Loucy (cell line): ENCODE results near the gene ALK.

Experiments
- H2AFZ ChIP-seq: fragments of 200-600 bp; sonication (generic); 2 replicates; pipeline ENCODE4 v1.6.0; 2016; ENCODE audit warnings: antibody characterized with exemption, mild to moderate bottlenecking, low read length, moderate library complexity
- H3F3A ChIP-seq: fragments of 200-600 bp; 2 replicates; pipeline ENCODE4 v1.6.0; 2016; ENCODE audit warnings: antibody characterized with exemption, low read depth, mild to moderate bottlenecking
- H3K27me3 ChIP-seq: fragments of 200-600 bp; sonication (generic); 2 replicates; pipeline ENCODE4 v1.6.1; 2014; ENCODE audit warnings: low read length, mild to moderate bottlenecking; ENCODE audit not compliant: insufficient read depth, poor library complexity, severe bottlenecking
- H3K36me3 ChIP-seq: fragments of 200-600 bp; sonication (generic); 2 replicates; pipeline ENCODE4 v1.6.1; 2016; ENCODE audit warnings: low read length; ENCODE audit not compliant: insufficient read depth
- H3K4me1 ChIP-seq: fragments of 200-600 bp; sonication (generic); 2 replicates; pipeline ENCODE4 v1.5.1; 2014; ENCODE audit warnings: low read length, mild to moderate bottlenecking; ENCODE audit not compliant: insufficient read depth, poor library complexity, severe bottlenecking
- H3K4me2 ChIP-seq: fragments of 200-600 bp; sonication (generic); 2 replicates; pipeline ENCODE4 v1.6.0; 2014; ENCODE audit warnings: antibody characterized with exemption, low read length, low read depth, mild to moderate bottlenecking; ENCODE audit not compliant: poor library complexity, severe bottlenecking
- H3K4me3 ChIP-seq: fragments of 200-600 bp; sonication (generic); 2 replicates; pipeline ENCODE4 v1.5.1; 2014; ENCODE audit warnings: low read length, mild to moderate bottlenecking, mixed read lengths; ENCODE audit not compliant: poor library complexity, severe bottlenecking
- H3K79me2 ChIP-seq: fragments of 200-600 bp; sonication (generic); 2 replicates; pipeline ENCODE4 v1.6.1; 2014; ENCODE audit warnings: low read length; ENCODE audit not compliant: insufficient read depth
- H3K9ac ChIP-seq: fragments of 200-600 bp; sonication (generic); 2 replicates; pipeline ENCODE4 v1.6.0; 2014; ENCODE audit warnings: mild to moderate bottlenecking, low read depth, low read length, moderate library complexity; ENCODE audit not compliant: poor library complexity, severe bottlenecking
- H3K9me2 ChIP-seq: fragments of 200-600 bp; sonication (generic); replicated peaks from 2 replicates; pipeline ENCODE4 v1.6.1; 2016; ENCODE audit warnings: low read depth, low read length, mixed read lengths
- H3K9me3 ChIP-seq: fragments of 200-600 bp; sonication (generic); 2 replicates; pipeline ENCODE4 v1.6.1; 2014; ENCODE audit warnings: mild to moderate bottlenecking, antibody characterized with exemption, low read length, low read depth; ENCODE audit not compliant: insufficient read depth
- H4K20me1 ChIP-seq: fragments of 200-600 bp; sonication (generic); 2 replicates; pipeline ENCODE4 v1.6.0; 2014; ENCODE audit warnings: antibody characterized with exemption, low read length, mild to moderate bottlenecking; ENCODE audit not compliant: insufficient read depth, poor library complexity, severe bottlenecking
- EZH2phosphoT487 ChIP-seq: fragments of 200-600 bp; IDR thresholded peaks from 2 replicates; pipeline ENCODE4 v1.6.1; 2018; ENCODE audit warnings: antibody characterized with exemption, mild to moderate bottlenecking, moderate library complexity, borderline replicate concordance
- TF ChIP-seq, protein P1 (sequence below): fragments of 200-600 bp; sonication (generic); conservative IDR thresholded peaks from 2 replicates; pipeline ENCODE4 v1.5.1; 2014; ENCODE audit warnings: mild to moderate bottlenecking, antibody characterized with exemption, low read length

The ALK gene

DNA sequence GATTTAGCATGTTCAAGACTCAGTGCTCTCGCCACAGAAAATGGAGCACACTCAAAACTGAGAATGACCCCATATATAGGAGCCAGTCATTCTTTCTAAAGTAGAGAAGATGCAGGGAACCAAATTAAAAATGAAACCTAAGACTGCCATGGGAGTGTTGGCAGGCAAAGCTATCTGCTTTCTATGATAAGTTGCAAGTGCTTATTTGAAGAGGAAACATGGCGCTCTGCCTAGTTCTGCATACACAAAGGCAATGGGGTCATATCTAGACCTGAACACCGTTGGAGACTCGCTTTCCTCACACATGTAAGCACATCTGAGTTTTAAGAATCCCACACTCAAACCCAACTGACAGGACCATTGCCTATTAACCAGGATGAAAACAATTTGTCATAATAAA lies 292.5 kb downstream of the ALK start:
- Histone ChIP-seq H3K4me1 (no peaks in the 10 kb centered on the region), H3K36me3 (no peaks in the 10 kb centered on the region), H2AFZ (no peak overlapping the region), H3F3A (no peaks in the 10 kb centered on the region), H3K27me3 (peaks cover 66% of the 10 kb centered on the region), H4K20me1 (no peaks in the 10 kb centered on the region), H3K9ac (no peak overlapping the region), H3K9me3 (no peaks in the 10 kb centered on the region), H3K79me2 (no peaks in the 10 kb centered on the region), H3K4me3 (no peak overlapping the region), H3K4me2 (no peak overlapping the region), H3K9me2 (no peaks in the 10 kb centered on the region)
- TF ChIP-seq EZH2phosphoT487: no peak
- TF ChIP-seq, protein P1, sequence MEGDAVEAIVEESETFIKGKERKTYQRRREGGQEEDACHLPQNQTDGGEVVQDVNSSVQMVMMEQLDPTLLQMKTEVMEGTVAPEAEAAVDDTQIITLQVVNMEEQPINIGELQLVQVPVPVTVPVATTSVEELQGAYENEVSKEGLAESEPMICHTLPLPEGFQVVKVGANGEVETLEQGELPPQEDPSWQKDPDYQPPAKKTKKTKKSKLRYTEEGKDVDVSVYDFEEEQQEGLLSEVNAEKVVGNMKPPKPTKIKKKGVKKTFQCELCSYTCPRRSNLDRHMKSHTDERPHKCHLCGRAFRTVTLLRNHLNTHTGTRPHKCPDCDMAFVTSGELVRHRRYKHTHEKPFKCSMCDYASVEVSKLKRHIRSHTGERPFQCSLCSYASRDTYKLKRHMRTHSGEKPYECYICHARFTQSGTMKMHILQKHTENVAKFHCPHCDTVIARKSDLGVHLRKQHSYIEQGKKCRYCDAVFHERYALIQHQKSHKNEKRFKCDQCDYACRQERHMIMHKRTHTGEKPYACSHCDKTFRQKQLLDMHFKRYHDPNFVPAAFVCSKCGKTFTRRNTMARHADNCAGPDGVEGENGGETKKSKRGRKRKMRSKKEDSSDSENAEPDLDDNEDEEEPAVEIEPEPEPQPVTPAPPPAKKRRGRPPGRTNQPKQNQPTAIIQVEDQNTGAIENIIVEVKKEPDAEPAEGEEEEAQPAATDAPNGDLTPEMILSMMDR: no peak

DNA sequence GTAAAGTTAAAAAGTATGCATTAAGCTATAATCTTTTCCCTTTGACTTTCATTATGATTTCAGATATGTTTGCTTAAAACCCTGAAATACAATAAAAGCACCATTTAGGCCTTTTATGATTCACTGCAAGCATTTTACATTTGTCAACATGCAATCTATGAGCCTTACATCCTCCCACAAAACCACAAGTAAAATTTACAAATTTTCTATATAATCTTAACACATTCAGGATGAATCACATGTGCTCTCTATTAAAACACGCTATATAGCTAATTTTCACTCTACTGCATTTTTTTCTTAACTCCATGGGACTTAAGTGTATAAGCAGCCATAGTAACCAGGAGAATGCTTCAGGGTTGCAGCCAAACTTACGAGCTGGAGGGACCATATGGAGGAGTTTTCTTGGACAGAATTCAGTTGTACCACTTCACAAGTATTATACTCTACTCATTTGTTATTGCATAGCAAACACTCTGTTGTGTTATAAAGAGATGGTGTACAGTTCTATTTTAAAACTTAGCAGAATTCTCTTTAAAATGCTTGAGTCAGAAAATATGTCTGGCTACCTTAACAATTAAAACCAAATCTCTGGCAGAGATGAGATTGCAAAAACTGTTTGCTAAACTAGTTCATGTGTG lies 293.2 kb downstream of the ALK start:
- H3F3A ChIP-seq: no peaks in the 10 kb centered on the region
- H2AFZ ChIP-seq: no peak overlapping the region
- no peaks in the 10 kb centered on the region for H3K9me3 ChIP-seq
- H3K9me2 ChIP-seq: no peaks in the 10 kb centered on the region
- H3K79me2 ChIP-seq: no peaks in the 10 kb centered on the region
- H3K9ac ChIP-seq: no peak overlapping the region
- H3K4me3 ChIP-seq: no peak overlapping the region
- no peaks in the 10 kb centered on the region for H3K36me3 ChIP-seq
- H3K27me3 ChIP-seq: peaks cover 67% of the 10 kb centered on the region
- H4K20me1 ChIP-seq: no peaks in the 10 kb centered on the region
- no peaks in the 10 kb centered on the region for H3K4me1 ChIP-seq
- no peak overlapping the region for H3K4me2 ChIP-seq
- no peak for TF ChIP-seq EZH2phosphoT487
- TF ChIP-seq, protein P1: no peak

DNA sequence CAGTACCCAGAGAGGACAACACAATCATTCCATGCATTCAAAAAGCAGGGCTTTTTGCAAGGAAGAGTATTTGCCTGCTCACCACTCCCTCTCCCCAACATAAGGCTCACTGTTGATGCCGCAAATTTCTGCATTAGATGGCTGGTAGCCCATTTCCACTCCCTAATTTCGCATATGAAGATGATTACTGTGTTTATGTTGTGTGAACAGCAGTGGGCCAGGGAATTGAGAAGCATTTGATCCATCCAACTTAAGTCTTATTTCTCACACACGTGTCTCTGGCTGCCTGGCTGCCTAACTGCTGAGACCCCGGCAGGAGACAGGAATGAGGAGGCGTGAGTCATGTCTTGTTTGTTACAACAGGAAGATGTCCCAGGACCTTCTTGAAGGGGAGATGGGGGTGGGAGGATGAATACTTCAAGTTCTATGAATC lies 294.1 kb downstream of the ALK start:
- peaks cover 67% of the 10 kb centered on the region for H3K27me3 ChIP-seq
- no peaks in the 10 kb centered on the region for H3K4me1 ChIP-seq
- TF ChIP-seq, protein P1: no peak
- TF ChIP-seq EZH2phosphoT487: no peak
- no peaks in the 10 kb centered on the region for H4K20me1 ChIP-seq
- H3K4me2 ChIP-seq: no peak overlapping the region
- H3K36me3 ChIP-seq: no peaks in the 10 kb centered on the region
- no peaks in the 10 kb centered on the region for H3K79me2 ChIP-seq
- H3K9ac ChIP-seq: no peak overlapping the region
- H3K9me3 ChIP-seq: no peaks in the 10 kb centered on the region
- no peaks in the 10 kb centered on the region for H3K9me2 ChIP-seq
- no peak overlapping the region for H2AFZ ChIP-seq
- no peaks in the 10 kb centered on the region for H3F3A ChIP-seq
- no peak overlapping the region for H3K4me3 ChIP-seq
